Measurements from ENCODE around the gene SFTPD.

- TF ChIP-seq CTCF (IDR thresholded peaks at IDR 0.05) = no peak
- no peak for TF ChIP-seq POLR2A (IDR thresholded peaks at IDR 0.05)
Measured at GRCh38 chr10:79979976-79980687, 31.2 kb upstream of the SFTPD start.
